MM.1S (cell line): ENCODE results near the gene EFTUD2.
"Not testable (repeated sequence)": the region's sequence is repeated elsewhere in the genome, so short reads cannot be mapped to it uniquely, and the experiment has no call there.

Experiments used
- DNase-seq: peaks from one replicate; pipeline ENCODE4 v3.0.0-alpha.2; 2015
- H2AFZ ChIP-seq: fragments of 300-600 bp; sonication (generic); 2 replicates; pipeline ENCODE4 v1.6.0; 2016; ENCODE audit warnings: antibody characterized with exemption, low read length
- H3F3A ChIP-seq: fragments of 300-600 bp; sonication (generic); 2 replicates; pipeline ENCODE4 v1.6.1; 2016; ENCODE audit warnings: mild to moderate bottlenecking, antibody characterized with exemption, low read length, moderate library complexity, mixed read lengths; ENCODE audit not compliant: insufficient read depth
- H3K27ac ChIP-seq: fragments of 300-600 bp; sonication (generic); 2 replicates; pipeline ENCODE4 v1.5.1; 2016; ENCODE audit warnings: mild to moderate bottlenecking, low read length
- H3K27me3 ChIP-seq: fragments of 300-600 bp; sonication (generic); replicated peaks from 2 replicates; pipeline ENCODE4 v1.6.0; 2016; ENCODE audit warnings: low read length; ENCODE audit not compliant: insufficient read depth
- H3K36me3 ChIP-seq: fragments of 300-600 bp; sonication (generic); replicated peaks from 2 replicates; pipeline ENCODE4 v1.6.1; 2016; ENCODE audit warnings: mild to moderate bottlenecking, low read length, mixed read lengths; ENCODE audit not compliant: insufficient read depth
- H3K4me1 ChIP-seq: fragments of 300-600 bp; sonication (generic); 2 replicates; pipeline ENCODE4 v1.6.1; 2016; ENCODE audit warnings: low read length, mixed read lengths
- H3K4me2 ChIP-seq: fragments of 300-600 bp; sonication (generic); 2 replicates; pipeline ENCODE4 v1.6.0; 2016; ENCODE audit warnings: low read depth, low read length
- H3K4me3 ChIP-seq: fragments of 300-600 bp; sonication (generic); 2 replicates; pipeline ENCODE4 v1.5.1; 2016; ENCODE audit warnings: low read length, mixed read lengths
- H3K79me2 ChIP-seq: fragments of 300-600 bp; sonication (generic); 2 replicates; pipeline ENCODE4 v1.6.1; 2016; ENCODE audit warnings: mixed run types, low read length, mixed read lengths
- H3K9ac ChIP-seq: fragments of 300-600 bp; sonication (generic); 2 replicates; pipeline ENCODE4 v1.6.1; 2016; ENCODE audit warnings: low read length, mixed read lengths
- H3K9me2 ChIP-seq: fragments of 300-600 bp; sonication (generic); replicated peaks from 2 replicates; pipeline ENCODE4 v1.6.1; 2016; ENCODE audit warnings: mild to moderate bottlenecking, low read length, mixed read lengths; ENCODE audit not compliant: insufficient read depth
- H3K9me3 ChIP-seq: fragments of 300-600 bp; sonication (generic); replicated peaks from 2 replicates; pipeline ENCODE4 v1.6.1; 2016; ENCODE audit warnings: mild to moderate bottlenecking, low read length, mixed read lengths; ENCODE audit not compliant: insufficient read depth
- H4K20me1 ChIP-seq: fragments of 300-600 bp; sonication (generic); 2 replicates; pipeline ENCODE4 v1.6.1; 2016; ENCODE audit warnings: mild to moderate bottlenecking, low read length, moderate library complexity, mixed read lengths; ENCODE audit not compliant: insufficient read depth
- CTCF ChIP-seq: fragments of 300-600 bp; sonication (generic); IDR thresholded peaks from 2 replicates; pipeline ENCODE4 v1.5.1; 2016; ENCODE audit warnings: antibody characterized with exemption, low read length, mixed read lengths
- EZH2 ChIP-seq: fragments of 300-600 bp; sonication (generic); optimal IDR thresholded peaks from 2 replicates; pipeline ENCODE3; 2017; ENCODE audit warnings: low read depth, mild to moderate bottlenecking, antibody characterized with exemption, low read length, mixed read lengths
- EZH2phosphoT487 ChIP-seq: fragments of 300-600 bp; sonication (generic); IDR thresholded peaks from 2 replicates; pipeline ENCODE4 v1.6.1; 2018; ENCODE audit warnings: antibody characterized with exemption, low read length

The EFTUD2 gene

GRCh38 chr17:44899074-44899782, at the start of gene EFTUD2:
EFTUD2 (minus strand) TSS chr17:44899445; CDS start chr17:44894521, 4,924 bp downstream.
- peak; percentile 91 for DNase-seq
- no peaks in the 10 kb centered on the region for H3K36me3 ChIP-seq
- peak within 1 kb of the TSS; percentile 84 for H2AFZ ChIP-seq
- H3K79me2 ChIP-seq, result peaks cover 49% of the 10 kb centered on the region
- 0 out of 2 replicates have a peak, but pooled peaks cover 8% of the 10 kb centered on the region for H3F3A ChIP-seq
- peak within 1 kb of the TSS; percentile 98 for H3K4me2 ChIP-seq
- H3K9ac ChIP-seq, result peak within 1 kb of the TSS; percentile 90
- peak within 1 kb of the TSS; percentile 93 for H3K4me3 ChIP-seq
- no peaks in the 10 kb centered on the region for H3K9me3 ChIP-seq
- H3K27me3 ChIP-seq, result peaks cover 43% of the 10 kb centered on the region
- H3K27ac ChIP-seq, result peak within 1 kb of the TSS; percentile 80
- no peaks in the 10 kb centered on the region for H4K20me1 ChIP-seq
- H3K4me1 ChIP-seq, result no peaks in the 10 kb centered on the region
- TF ChIP-seq EZH2phosphoT487 (no peak), CTCF (no peak)
- H3K9me2 ChIP-seq, result no peaks in the 10 kb centered on the region

GRCh38 chr17:44948315-44948795, 49.1 kb upstream of the EFTUD2 start:
- Histone ChIP-seq H3K27me3 (no peaks in the 10 kb centered on the region), H3K79me2 (peaks cover 42% of the 10 kb centered on the region), H3K9me2 (no peaks in the 10 kb centered on the region), H3F3A (no peaks in the 10 kb centered on the region), H3K36me3 (no peaks in the 10 kb centered on the region; the same call in 1 of the 2 replicates), H3K9ac (0 out of 2 replicates have a peak overlapping the region, but pooled peaks have one; percentile 70), H3K4me1 (peaks cover 4% of the 10 kb centered on the region), H3K4me2 (peak overlapping the region; percentile 96), H4K20me1 (no peaks in the 10 kb centered on the region), H2AFZ (peak overlapping the region; percentile 93), H3K9me3 (no peaks in the 10 kb centered on the region), H3K27ac (no peak overlapping the region), H3K4me3 (peak overlapping the region; percentile 91)
- no peak for DNase-seq
- no peak for TF ChIP-seq CTCF
- TF ChIP-seq EZH2phosphoT487, result no peak
- TF ChIP-seq EZH2, result no peak

GRCh38 chr17:44947461-44948314, 48.4 kb upstream of the EFTUD2 start, which contains the start of gene KIF18B:
KIF18B (minus strand) TSS chr17:44947773; CDS start chr17:44936344, 11,429 bp downstream.
- Histone ChIP-seq H3K4me1 (peaks cover 4% of the 10 kb centered on the region), H3K9me2 (no peaks in the 10 kb centered on the region), H3K9ac (peak within 1 kb of the TSS; percentile 70), H3K4me2 (peak within 1 kb of the TSS; percentile 96), H3K36me3 (no peaks in the 10 kb centered on the region; the same call in 1 of the 2 replicates), H3K27me3 (no peaks in the 10 kb centered on the region), H3K27ac (peak within 1 kb of the TSS; percentile 46; the same call in 1 of the 2 replicates), H3K9me3 (no peaks in the 10 kb centered on the region), H3K79me2 (peaks cover 49% of the 10 kb centered on the region), H4K20me1 (no peaks in the 10 kb centered on the region), H3F3A (no peaks in the 10 kb centered on the region), H2AFZ (peak within 1 kb of the TSS; percentile 93), H3K4me3 (peak within 1 kb of the TSS; percentile 91)
- no peak for TF ChIP-seq EZH2phosphoT487
- TF ChIP-seq CTCF, result no peak
- TF ChIP-seq EZH2, result no peak
- peak; percentile 97 for DNase-seq

- not testable (repeated sequence) for H3K27me3 ChIP-seq, DNase-seq, H4K20me1 ChIP-seq, H3K36me3 ChIP-seq, H3K9me2 ChIP-seq, H3K9me3 ChIP-seq, H2AFZ ChIP-seq, H3K27ac ChIP-seq, H3K9ac ChIP-seq, H3K4me1 ChIP-seq, H3F3A ChIP-seq, H3K4me3 ChIP-seq
- Histone ChIP-seq H3K79me2 (peaks cover 69% of the 10 kb centered on the region), H3K4me2 (peak overlapping the region; percentile 93; the same call in 1 of the 2 replicates)
These were observed 46.4 kb upstream of the EFTUD2 start for GRCh38 chr17:44945652-44946051.
